NCI-H187 treated with DMSO at 0.1 percent for 48 hours (cell line): Measurements from ENCODE around the gene JTB.

ENCODE experiments used
- DNase-seq: peaks from one replicate; lab custom pipeline; 2025; lab: John Stamatoyannopoulos, UW

JTB gene

DNA sequence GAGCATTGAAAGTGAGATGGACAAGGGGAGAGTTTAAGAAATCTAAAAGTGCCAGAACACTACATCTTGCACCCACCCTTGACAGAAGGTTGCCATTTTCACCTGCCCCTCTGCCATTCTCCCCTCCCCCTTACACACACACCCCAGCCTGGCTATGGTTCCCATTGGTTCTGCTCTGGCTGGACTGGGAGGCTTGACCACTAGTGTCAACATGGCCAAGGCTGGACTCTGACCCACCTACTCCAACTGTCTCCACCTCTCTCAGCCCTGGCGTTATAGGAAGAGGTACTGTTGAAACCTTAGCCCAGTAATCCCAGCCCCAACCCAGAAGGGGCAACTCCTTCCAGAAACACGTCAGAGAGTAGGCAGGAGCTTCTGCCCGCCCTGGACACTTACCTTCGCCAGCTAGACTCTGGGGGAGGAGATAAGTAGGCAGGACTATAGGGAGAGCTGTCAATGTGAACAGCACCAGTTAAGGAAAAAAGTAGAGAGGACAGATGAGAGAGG, 23.6 kb downstream of the JTB start:
- DNase-seq, result no peak

DNA sequence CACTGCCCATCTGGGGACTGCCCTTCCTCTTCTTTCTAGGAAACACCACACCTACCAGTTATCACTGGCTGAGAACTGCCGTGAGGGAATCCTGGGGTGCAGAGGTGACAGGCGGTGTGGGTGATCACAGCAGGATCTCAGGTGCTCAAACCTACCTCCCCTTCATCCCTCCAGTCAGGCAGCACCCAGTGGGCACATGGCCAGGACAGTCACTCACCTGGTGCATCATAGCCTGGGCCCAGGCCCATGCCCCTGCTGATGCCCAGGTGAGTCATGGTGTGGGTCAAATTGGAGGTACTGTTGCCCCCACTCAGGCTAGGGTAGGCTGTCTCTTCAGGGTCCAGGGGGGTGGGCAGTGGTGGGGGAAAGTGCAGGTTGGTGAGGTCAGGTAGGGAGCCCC, 25.7 kb downstream of the JTB start:
- no peak for DNase-seq

DNA sequence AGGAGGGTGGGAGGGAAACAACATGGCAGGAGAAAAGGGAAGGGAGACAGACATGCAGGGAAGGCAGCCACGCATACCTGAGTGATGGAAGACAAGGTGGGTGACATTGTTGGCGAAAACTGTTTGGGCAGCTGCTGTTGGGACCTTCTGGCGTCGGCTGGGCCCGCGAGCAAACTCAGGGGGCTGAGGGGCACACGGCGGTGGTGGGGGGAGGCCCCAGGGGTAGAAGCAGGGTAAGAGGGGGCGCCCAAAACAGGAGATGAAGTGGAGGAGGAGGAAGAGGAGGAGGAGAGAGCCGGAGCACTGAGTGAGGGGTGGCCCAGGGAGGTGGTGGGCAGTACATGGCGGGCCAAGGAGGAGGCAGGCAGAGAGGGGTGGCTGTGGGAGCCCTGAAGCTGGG, 26.3 kb downstream of the JTB start:
- DNase-seq, result no peak

DNA sequence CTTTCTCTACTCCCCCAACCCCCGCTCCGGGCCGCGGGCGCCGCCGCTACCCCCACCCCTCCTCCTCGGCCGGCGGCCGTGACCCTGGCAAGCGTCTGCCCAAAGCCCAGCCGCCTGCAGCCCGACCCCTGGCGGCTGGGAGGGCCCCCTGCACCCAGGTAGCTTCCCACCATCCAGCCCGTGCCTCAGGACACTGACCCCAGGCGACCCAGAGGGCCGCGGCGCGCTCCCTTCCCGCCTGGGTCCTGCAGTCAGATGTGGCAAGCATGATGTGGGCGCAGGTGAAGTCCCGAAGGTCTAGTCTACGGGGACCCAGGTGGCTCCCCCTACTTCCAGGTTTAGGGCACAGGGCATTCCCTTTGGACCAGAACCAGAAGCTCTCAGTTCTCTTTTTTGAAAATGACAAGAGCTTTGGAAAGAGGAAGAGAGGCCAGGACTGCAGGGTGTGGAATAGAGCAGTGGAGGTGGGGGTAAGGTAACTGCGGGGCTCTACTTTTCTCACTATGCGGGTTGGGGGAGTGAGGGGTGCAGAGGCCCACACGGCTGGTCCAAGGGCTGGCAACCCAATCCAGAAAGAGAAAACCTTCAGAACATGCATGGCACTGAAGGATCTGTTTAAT, 30.7 kb downstream of the JTB start, which contains the start of gene DENND4B:
Gene DENND4B (minus strand): TSS at position 97 of the 620 bp plus-strand sequence. CDS start 2,344 bp downstream, outside the sequence.
- DNase-seq, result peak; percentile 36

DNA sequence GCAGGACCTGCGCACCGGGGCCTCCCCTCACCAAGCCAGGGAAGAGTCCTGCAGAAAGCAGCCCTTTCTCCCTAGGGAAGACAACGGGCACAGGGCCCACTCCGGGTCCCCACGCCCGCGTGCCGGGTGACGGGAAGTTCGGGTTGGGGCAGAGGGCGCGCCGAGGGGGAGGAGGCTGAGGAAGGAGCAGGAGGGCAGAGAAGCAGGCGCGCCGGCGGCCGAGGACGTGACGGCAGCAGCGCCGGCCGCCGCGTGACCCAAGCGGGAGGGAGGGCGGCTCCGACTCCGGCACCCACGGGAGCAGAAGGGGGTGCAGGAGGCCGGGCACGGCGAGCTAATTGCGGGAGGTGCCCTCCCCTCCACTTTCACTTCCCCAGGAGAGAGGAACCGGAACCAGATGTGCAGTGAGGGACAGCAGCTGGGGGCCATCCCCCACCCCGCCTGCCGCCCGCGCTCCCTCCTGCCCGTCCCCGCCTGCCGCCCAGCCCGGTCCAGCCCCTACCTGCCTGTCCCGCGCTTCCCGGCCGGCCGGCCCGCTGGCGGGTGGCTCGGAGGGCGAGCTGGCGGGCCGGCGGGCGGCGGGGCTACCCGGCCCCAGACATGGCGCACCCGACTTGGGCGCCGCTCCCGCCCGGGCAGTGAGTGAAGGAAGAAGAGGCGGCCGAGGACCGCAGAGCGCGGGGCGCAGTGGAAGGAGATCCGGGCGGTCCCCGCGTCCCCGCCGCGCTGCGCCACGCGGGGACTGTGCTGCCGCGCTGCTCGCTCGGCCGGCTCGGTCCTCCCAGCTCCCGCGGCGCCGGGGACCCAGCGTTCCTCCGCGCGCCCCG, 31.5 kb downstream of the JTB start:
- no peak for DNase-seq

DNA sequence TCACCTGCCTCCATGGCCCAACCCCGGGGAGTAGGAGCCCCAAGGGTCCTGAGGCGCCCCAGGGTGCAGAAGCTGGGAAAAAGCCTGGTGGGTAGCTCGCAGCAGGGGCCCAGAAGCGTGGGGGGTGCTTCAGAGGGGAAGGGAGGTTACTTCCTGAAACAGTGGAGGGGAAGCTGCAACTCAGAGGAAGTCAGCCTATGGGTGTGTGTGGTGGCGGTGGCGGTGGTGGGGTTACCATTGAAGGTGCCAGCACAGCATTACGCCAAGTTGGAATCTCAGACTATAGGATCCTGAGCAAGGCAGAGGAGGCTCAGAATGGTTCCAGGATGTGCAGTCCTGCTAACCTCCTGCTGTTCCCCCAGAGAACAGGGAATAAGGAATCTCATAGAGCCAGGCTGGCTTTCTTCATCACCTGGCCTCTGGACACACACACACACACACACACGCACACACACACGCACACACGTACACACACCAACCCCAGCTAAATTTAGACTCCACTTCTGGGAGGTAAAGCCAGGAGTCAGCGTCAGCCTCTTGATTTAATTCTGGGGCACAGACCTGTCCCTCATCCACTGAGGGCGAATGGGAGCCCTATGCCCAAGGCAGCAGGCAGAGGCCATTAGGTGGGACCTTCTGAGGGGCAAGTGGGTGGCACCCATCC, 32.2 kb downstream of the JTB start:
- no peak for DNase-seq

DNA sequence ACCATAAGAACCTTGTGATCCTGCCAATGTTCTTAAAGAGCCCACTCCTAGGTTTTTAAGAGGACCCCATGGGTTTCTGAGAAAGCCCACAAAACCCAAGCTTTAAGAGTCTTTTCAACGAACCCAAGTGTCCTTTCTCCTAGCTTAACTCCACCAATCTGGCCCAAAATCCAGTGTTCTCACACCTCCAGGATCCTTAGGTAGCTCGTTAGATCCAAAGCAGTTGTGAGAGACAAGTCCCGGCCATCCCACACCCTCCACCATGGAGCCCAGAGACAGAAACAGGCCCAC, 32.7 kb downstream of the JTB start:
- DNase-seq, result no peak

DNA sequence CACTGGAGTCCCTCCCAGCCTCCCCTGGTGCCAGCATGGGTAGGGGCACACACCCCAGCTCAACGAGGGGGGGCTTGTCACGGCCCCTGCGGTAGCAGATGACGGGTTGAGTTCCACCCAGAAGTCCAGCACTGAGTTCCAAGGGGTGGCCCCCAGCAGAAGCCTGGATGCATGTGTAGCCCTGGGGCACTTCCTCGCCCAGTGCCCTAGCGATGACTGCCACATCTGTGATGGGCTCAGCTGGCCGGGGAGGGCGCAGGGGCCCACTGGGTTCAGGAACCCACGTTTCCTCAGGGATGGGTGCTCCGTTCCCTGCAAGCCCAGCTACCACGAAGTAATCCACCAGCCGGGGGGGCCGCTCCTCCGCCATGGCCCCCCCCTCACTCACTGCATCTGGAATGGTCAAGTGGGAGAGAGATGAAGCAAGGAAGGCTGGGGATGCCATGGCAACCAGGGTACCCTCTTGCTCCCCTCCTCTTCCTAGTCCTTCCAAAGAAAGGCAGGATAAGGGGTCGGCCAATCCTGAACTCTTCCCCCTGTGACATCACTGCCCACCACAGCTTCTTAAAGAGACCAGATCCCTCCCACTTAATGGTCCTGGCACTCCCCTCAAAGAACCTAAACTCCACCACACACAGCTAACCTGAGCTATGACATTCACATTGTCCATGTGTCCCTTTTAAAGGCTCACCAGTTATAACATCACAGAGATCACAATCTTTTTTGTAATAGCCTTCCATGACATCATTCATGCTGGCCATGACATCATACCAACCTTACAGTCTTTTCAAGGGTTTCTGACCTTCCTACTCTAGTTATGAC, 33.3 kb downstream of the JTB start:
- DNase-seq, result no peak

DNA sequence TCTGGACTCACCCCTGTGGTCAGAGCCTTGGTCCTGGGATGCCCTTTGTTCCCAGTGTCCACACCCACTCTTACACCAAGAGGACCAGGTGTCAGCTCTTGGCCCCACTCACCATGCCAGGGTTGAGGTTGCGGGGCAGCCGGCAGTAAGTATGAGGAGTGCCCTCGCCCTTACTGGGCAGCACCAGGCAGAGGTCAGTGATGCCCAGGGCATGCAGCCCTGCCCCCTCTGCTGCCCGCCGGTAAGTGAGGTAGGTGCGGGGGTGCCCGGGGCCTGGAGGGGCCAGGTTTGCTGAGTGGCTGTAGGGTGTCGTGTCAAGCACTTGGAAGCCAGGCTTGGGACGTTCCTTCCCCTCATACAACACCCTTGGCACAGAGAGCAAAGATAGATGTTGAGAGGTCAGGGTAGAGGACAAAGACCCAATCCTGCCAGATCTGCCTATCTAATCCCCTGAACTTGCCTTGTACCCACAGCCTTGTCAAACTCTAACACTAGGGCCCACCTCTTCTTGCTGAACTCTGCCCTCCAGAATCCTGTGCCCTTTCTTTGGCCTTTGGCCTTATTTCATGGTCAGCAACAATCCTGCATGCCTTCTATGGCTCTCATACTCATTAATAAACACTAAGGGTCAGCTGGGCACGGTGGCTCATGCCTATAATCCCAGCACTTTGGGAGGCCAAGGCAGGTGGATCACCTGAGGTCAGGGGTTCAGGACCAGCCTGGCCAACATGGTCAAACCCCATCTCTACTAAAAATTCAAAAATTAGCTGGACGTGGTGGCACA, 34.5 kb downstream of the JTB start:
- no peak for DNase-seq

DNA sequence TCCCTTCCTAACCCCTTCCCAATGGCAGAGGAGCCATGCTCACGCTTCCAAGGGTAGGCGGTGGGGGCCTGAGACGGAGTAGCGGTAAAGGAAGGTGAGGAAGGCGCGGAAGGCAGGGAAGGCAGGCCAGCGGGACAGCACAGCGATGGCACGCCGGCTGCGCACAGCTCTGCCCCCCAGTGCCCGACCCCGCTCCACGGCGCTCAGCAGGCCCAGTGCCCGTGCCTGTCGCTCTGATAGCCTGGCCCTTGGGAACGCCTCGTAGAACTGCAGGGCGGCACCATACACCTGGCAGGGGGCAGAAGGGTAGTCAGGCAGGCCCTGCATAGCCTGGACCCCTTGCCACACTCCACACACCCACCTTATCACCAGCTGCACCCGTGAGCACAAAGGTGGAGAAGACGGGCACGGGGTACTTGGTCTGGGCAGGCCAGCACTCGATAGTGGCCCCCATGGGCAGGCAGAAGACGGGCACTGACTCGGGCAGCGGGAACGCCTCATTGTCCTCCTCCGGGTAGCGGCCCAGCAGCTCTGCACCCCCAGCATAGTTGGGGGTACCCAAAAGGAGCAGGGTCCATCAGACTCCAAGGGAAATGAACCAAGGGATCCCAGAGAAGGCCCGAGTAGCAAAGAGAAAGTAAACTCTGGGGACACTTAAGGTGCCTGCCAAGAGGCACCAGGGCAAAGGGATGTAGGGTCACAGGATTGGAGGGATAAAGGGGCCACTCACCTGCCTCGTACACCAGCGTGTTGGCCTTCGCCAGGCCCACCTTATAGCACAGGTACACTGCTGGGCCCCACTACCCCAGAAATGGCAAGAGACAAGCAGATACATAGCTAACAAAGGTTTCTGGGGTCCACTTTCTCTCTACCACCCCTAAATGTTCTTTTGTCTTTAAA, 35.4 kb downstream of the JTB start:
- no peak for DNase-seq

DNA sequence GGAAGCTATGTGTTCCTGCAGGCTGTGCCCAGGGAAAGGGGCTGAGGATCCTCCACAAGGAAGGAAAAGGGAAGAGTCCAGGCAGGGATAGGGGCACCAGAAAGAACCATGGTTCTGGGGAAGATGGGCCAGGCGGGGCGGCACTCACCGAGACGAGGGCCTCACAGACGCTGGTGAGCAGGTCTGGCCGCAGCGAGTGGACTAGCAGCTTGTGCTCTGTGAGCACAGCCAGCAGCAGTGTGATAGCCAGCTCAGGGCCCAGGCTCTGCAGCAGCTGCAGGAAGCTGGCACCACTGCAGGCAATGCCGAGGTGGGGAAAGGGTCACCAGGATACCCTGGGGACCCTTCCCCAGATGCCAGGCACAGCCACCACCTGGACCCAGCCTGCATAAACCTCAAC, 36.7 kb downstream of the JTB start:
- no peak for DNase-seq

DNA sequence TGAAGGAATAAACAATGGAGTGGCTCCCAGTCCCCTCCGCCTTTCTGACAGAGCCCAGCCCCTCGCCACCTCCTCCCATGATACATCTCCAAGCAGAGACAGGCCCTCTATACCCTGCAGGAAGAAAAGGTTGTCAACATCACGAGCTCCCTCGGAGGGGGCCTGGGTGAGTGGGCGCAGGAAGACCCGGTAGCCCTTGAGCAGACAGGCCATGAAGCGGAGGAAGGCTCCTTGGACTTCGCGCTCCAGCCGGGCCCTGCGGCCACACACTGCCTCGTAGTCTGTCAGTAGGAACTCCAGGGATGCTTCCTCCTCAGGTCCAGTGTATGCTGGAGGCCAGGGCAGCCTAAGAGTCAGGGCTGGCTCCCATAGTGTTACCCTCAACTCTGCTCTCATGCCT, 38.0 kb downstream of the JTB start:
- no peak for DNase-seq

DNA sequence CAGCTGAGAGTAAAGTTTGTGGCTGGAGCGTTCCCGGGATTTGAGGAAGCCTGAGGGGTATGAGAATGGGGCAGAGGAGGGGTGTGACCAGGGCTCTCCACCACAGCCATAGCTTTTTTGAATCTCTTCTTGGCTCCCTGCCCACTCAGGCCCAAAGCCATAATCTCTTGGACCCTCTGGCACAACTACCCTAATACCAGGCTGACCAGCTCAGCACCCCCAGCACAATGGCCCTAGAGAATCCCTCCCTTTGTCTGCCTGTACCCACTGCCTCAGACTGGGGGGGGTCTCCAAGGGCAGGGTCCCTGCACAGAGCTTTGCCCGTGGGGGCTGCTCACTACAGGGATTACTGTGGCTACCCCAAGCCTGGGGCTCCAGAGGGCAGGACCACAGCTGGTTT, 38.5 kb downstream of the JTB start:
- DNase-seq, result no peak

DNA sequence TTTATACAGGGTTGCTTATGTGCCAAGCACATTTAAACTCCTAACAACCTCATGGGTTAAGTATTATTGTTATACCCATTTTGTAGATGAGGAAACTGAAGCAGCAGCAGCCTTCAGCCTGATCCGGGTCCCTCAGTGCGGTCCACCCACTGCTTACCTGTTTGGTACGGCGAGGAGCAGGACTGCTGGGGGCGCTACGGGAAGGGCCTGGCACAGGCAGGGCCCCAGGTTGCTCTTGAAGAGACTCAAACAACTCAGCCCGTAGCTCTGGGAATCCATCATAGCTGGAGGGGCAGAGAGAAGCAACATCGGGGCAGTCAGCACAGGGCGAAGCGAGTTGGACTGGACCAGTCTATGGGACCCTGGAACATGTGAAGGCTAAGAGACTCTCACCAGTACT, 40.1 kb downstream of the JTB start:
- no peak for DNase-seq

DNA sequence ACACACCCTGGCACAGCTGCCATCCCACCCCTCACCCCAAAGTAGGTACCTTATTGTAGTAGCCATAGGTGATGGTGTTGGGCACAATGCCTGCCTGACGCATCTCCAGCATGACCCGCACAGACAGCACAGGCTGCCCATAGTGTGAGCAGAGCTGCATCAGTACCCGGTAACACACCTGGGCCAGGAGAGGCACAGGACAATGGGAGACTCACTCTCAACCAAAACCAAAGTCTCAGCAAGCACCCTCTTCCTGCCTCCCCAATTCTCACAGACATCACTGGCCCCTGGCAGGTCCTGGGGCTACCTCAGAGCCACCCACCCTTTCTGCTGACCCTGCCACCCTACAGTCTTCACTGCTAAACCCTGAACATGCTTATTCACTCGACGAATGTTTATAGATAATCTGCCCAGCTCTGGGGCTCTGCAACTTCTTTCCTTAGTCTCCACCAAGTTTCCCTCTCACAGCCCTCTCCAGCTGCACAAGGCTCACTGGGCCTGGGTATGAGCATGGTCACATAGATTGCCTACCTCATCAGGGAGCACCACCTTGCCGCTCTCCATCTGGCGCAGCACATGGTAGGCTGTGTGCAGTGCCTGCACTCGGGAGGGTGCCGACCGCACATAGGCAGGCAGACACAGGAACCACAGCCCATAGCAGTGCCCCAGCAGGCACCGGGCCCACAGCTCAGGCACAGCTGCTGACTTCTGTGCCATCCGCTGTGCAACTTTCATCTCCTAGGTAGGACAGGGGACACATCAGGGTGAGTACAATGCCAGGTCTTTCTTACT, 41.3 kb downstream of the JTB start:
- DNase-seq, result no peak

DNA sequence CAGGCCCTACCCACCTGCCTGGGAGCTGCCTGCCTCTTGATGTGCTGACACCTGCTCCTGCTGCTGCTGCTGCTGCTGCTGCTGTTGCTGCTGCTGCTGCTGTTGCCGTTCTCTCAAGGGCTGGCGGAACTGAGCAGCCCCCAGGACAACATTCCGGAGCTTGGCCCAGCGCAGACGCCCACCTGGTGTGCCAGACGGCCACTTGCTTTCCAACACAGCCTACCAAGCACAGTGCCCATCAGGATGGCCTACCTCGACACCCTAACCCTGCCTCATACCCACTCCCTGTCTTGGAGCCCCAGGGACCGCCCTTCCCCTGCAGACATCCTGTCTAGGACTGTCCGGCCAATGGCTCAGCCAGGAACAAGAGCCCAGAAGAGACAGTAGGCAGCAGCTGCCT, 42.7 kb downstream of the JTB start:
- no peak for DNase-seq

DNA sequence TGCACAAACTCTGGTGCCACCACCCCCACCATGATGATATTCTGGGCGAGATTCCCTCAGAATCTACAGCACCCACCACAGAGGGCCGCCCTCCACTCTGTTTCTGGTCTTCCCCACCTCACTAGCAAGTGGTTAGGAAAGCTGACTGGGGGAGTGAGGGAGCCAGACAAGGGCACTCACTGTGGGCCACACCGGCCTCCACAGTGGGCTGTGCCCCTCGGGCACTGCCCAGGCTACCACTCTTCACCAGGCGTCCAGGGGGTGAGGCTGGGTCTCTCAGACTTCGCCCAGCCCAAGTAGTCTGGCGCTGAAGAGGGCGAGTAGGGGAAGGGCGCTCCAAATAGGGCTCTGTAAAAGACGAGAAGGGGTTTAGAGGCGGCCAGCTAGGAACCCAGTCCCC, 43.5 kb downstream of the JTB start:
- no peak for DNase-seq

DNA sequence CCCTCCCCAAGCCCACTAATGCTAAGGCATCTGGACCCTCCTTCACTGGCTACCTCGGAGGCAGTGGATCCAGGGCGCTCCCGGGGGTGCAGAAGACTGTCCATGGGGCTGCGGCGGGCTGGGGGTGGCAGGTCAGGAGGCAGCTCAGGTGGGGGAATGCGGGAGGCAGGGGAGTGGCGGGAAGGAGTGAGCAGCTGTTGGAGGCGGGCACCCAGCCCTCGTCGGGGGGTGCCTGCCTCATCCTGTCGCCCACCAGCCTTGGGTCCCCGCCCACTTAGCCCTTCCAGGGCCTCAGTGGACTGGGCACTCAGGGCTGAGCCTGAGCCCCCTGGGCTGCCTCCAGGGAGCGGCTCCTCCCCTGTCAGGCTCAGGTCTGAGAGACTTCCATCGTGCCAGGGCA, 44.0 kb downstream of the JTB start:
- DNase-seq, result no peak
